Colonic mucosa (tissue), 4 donors: ENCODE results near the gene MAP3K5. TPM values are rescaled to one million over a fixed set of nuclear protein-coding genes. Genes with fewer than 3 reads are reported as not detected.

Experiments
- DNase-seq: peaks from one replicate; pipeline ENCODE4 v3.0.0-alpha.2; 2020
- H3K27ac ChIP-seq: fragments of 200-600 bp; one replicate; pipeline ENCODE4 v1.8.0; 2021
- H3K27me3 ChIP-seq: fragments of 200-600 bp; one replicate; pipeline ENCODE4 v1.8.0; 2021
- H3K36me3 ChIP-seq: fragments of 200-600 bp; one replicate; pipeline ENCODE4 v1.8.0; 2021
- H3K4me1 ChIP-seq: fragments of 200-600 bp; one replicate; pipeline ENCODE4 v1.8.0; 2021; ENCODE audit warnings: mild to moderate bottlenecking
- H3K4me3 ChIP-seq: fragments of 200-600 bp; one replicate; pipeline ENCODE4 v1.8.0; 2021
- H3K9ac ChIP-seq, 2 donors: one replicate each; pipeline ENCODE4 v1.7.0; 2013; ENCODE audit warnings: control low read depth in 2 of 2, low read depth in 2 of 2, low read length in 2 of 2
- H3K9me3 ChIP-seq: fragments of 200-600 bp; one replicate; pipeline ENCODE4 v1.8.0; 2021
- intact Hi-C: fragments of 100-400 bp; cut with DNase I; formaldehyde crosslinking; loops from one replicate; pipeline ENCODE4 v1.14.1; 2022
- total RNA-seq, 2 donors: library from RNA; stranded (reverse); fragmentation: NEBNext Ultra II Directional in 1 of 2; extraction: Animal tissue kit (Norgen Biotek cat#: 25700) in 1 of 2; gene quantifications; one replicate each; pipeline ENCODE4 v1.2.1, GENCODE V29; 2021
- TF ChIP-seq, protein P1 (sequence below): fragments of 200-600 bp; IDR thresholded peaks from one replicate; pipeline ENCODE4 v1.8.0; 2022; ENCODE audit warnings: antibody characterized with exemption, mild to moderate bottlenecking
- donor health status: healthy.
- donor health status: DM: no; HTN: no; CAD: no.
- donor health status: DM: no; HTN: no; CAD: no.

Gene MAP3K5
- total RNA-seq, 2 donors from 2014 or later = 15.3 to 17.1 TPM

DNA sequence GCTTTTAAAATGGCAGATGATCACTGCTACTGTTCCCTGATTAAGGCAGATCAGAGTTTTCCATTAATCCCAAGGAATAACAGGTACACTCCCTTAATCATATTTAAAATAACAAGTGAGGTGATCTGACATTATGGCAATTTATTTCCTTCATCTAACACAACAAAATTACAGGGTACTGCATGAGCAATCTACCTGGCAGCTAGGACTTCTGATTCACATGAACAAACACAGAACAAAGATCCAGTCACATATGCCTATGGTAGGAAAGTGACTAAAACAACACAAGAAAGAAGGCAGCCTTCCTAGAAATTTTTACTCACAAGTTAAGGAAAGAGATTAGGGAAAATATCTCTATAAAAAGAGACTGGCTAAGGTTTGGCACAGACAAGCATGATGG is 275.3 kb downstream of the MAP3K5 start:
- no peak overlapping the region for H3K27ac ChIP-seq
- H3K4me3 ChIP-seq = no peak overlapping the region

GRCh38 chr6:136514591-136514990 is 277.7 kb downstream of the MAP3K5 start:
- TF ChIP-seq, protein P1, sequence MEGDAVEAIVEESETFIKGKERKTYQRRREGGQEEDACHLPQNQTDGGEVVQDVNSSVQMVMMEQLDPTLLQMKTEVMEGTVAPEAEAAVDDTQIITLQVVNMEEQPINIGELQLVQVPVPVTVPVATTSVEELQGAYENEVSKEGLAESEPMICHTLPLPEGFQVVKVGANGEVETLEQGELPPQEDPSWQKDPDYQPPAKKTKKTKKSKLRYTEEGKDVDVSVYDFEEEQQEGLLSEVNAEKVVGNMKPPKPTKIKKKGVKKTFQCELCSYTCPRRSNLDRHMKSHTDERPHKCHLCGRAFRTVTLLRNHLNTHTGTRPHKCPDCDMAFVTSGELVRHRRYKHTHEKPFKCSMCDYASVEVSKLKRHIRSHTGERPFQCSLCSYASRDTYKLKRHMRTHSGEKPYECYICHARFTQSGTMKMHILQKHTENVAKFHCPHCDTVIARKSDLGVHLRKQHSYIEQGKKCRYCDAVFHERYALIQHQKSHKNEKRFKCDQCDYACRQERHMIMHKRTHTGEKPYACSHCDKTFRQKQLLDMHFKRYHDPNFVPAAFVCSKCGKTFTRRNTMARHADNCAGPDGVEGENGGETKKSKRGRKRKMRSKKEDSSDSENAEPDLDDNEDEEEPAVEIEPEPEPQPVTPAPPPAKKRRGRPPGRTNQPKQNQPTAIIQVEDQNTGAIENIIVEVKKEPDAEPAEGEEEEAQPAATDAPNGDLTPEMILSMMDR = no peak
- Histone ChIP-seq H3K36me3 (no peaks in the 10 kb centered on the region), H3K4me3 (no peak overlapping the region), H3K27ac (no peak overlapping the region), H3K27me3 (no peaks in the 10 kb centered on the region), H3K9me3 (no peaks in the 10 kb centered on the region), H3K9ac (no peak overlapping the region), H3K4me1 (no peaks in the 10 kb centered on the region)
- intact Hi-C loops = no loop called here
- DNase-seq = no peak

More for the DNA sequence above, 275.3 kb downstream of the MAP3K5 start:
- intact Hi-C loops = no loop called here
- Histone ChIP-seq H3K9me3 (no peaks in the 10 kb centered on the region), H3K4me1 (no peaks in the 10 kb centered on the region), H3K36me3 (no peaks in the 10 kb centered on the region), H3K9ac (no peak overlapping the region), H3K27me3 (no peaks in the 10 kb centered on the region)
- no peak for DNase-seq
- TF ChIP-seq, protein P1 = no peak

GRCh38 chr6:136511926-136512325 is 280.4 kb downstream of the MAP3K5 start:
- no peak for DNase-seq
- no peak overlapping the region for H3K9ac ChIP-seq

DNA sequence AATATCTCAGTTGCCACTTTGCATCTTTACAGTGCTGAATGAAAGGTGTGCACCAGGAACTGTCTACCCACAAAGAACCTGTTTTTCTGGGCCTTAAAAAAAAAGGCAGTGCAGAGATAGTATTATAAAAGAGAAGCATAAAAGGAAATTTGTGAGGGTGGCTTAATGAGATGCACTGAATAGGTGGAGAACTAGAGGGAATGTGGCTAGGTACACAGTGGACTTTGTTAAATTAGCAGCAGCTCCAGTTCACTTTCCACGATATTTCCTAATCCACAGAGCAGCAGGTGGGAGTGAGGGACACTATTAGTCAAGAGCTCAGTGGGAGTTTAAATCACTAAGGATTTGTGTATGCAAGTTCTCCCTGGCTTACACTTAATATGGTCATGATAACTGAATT is 280.9 kb downstream of the MAP3K5 start:
- H3K4me3 ChIP-seq = no peak overlapping the region
- H3K9me3 ChIP-seq = no peaks in the 10 kb centered on the region
- no peaks in the 10 kb centered on the region for H3K36me3 ChIP-seq
- no peak for DNase-seq
- no peak overlapping the region for H3K27ac ChIP-seq
- no peaks in the 10 kb centered on the region for H3K27me3 ChIP-seq
- intact Hi-C loops = no loop called here
- H3K9ac ChIP-seq = no peak overlapping the region
- TF ChIP-seq, protein P1 = no peak
- H3K4me1 ChIP-seq = no peaks in the 10 kb centered on the region

More at GRCh38 chr6:136511926-136512325, 280.4 kb downstream of the MAP3K5 start:
- Histone ChIP-seq H3K4me1 (no peaks in the 10 kb centered on the region), H3K27me3 (no peaks in the 10 kb centered on the region), H3K27ac (no peak overlapping the region), H3K4me3 (no peak overlapping the region), H3K9me3 (no peaks in the 10 kb centered on the region), H3K36me3 (no peaks in the 10 kb centered on the region)
- TF ChIP-seq, protein P1 = no peak
- intact Hi-C loops = no loop called here

DNA sequence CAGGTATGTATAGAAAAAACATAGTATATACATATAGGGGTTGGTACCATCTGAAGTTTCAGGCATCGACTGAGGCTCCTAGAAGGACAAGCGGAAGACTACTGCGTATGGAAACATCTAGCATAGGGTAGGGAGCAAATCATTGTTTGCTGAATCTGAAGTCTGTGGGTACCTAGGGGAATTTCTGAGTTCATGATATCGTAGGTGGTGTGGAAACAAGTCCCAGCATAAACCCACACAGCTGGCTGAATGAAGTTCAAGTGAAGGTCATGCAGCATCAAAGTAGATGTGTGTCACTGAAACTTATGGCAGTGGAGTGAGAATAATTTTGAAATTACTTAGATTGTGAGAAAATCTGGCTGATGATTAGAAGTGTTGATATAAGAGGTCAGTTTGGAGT is 281.5 kb downstream of the MAP3K5 start:
- H3K9ac ChIP-seq = peak overlapping the region in 1 of 2 donors; percentile 19
- H3K36me3 ChIP-seq = no peaks in the 10 kb centered on the region
- no peak overlapping the region for H3K4me3 ChIP-seq
- TF ChIP-seq, protein P1 = no peak
- no peaks in the 10 kb centered on the region for H3K4me1 ChIP-seq
- no peaks in the 10 kb centered on the region for H3K9me3 ChIP-seq
- H3K27ac ChIP-seq = no peak overlapping the region
- no peaks in the 10 kb centered on the region for H3K27me3 ChIP-seq
- no peak for DNase-seq
- intact Hi-C loops = no loop called here

DNA sequence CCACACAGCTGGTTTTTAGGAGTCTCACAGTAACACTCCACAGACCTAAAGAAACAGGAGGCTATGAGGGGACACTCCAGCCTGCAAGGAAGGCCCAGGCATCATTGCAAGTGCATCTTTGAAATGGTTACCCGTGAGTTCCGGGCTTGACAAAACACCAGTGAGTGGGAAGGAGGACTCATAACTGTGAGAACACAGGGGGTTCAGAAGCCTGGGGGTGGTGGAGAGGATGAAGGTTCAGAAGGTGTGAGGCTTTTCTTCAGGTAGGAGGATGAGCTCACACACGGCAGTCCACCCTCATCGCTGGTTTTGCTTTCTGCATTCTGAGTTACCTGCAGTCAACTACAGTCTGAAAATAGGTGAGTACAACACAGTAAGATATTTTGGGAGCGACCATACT is 282.0 kb downstream of the MAP3K5 start:
- no peaks in the 10 kb centered on the region for H3K9me3 ChIP-seq
- intact Hi-C loops = no loop called here
- no peak overlapping the region for H3K4me3 ChIP-seq
- no peaks in the 10 kb centered on the region for H3K4me1 ChIP-seq
- no peak overlapping the region for H3K9ac ChIP-seq
- no peaks in the 10 kb centered on the region for H3K27me3 ChIP-seq
- DNase-seq = no peak
- TF ChIP-seq, protein P1 = no peak
- no peak overlapping the region for H3K27ac ChIP-seq
- no peaks in the 10 kb centered on the region for H3K36me3 ChIP-seq
